ENCODE measurements around the gene TRIP13.
"Not testable (repeated sequence)": the region's sequence is repeated elsewhere in the genome, so short reads cannot be mapped to it uniquely, and the experiment has no call there.

Gene TRIP13

GRCh38 chr5:912280-913091 lies 19.8 kb downstream of the TRIP13 start:
- H3K27me3 Mint-ChIP-seq, result no peaks in the 10 kb centered on the region
- no peaks in the 10 kb centered on the region for H3K4me1 Mint-ChIP-seq
- peaks cover 2% of the 10 kb centered on the region for H3K36me3 Mint-ChIP-seq (ENCODE audit: insufficient read depth)
- no peaks in the 10 kb centered on the region for H3K9me3 Mint-ChIP-seq
- H3K4me3 Mint-ChIP-seq, result peak overlapping the region; percentile 49
- peak overlapping the region; percentile 76 for H3K27ac Mint-ChIP-seq (ENCODE audit: low read depth)
- DNase-seq (ENCODE audit: low spot score in 2 of 2) (peak; percentile 43 to 54), ATAC-seq (replicated peaks; ENCODE audit: extremely low read depth, poor library complexity, severe bottlenecking) (peak; percentile 91)

DNA sequence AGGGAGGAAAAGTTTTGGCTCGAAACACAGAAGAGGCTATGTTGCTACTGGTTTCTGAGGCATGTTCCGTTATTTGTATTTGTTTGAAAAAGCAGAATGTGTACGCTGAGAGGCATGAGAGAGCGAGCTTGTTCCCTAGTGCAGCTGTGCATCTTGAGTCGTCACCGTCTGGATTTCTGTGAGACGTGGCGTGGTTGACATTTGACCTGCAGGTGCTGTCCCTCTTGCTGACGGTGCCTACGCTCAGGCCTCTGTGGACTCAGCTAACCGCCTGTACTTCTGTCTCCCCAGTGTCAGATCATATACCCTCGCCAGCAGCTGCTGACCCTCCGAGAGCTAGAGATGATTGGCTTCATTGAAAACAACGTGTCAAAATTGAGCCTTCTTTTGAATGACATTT lies 21.5 kb downstream of the TRIP13 start:
- no peak for ATAC-seq (replicated peaks; ENCODE audit: extremely low read depth, poor library complexity, severe bottlenecking)
- H3K27me3 Mint-ChIP-seq, result no peaks in the 10 kb centered on the region
- H3K4me1 Mint-ChIP-seq, result no peaks in the 10 kb centered on the region

GRCh38 chr5:914612-915011 lies 21.9 kb downstream of the TRIP13 start:
- Mint-ChIP-seq H3K9me3 (no peaks in the 10 kb centered on the region), H3K4me1 (no peaks in the 10 kb centered on the region), H3K27me3 (no peaks in the 10 kb centered on the region), H3K4me3 (no peak overlapping the region), H3K27ac (ENCODE audit: low read depth) (no peak overlapping the region), H3K36me3 (ENCODE audit: insufficient read depth) (no peaks in the 10 kb centered on the region)
- no peak for DNase-seq (ENCODE audit: low spot score in 2 of 2)
- ATAC-seq (replicated peaks; ENCODE audit: extremely low read depth, poor library complexity, severe bottlenecking), result no peak

More for the DNA sequence above, 21.5 kb downstream of the TRIP13 start:
- H3K36me3 Mint-ChIP-seq (ENCODE audit: insufficient read depth), result peaks cover 2% of the 10 kb centered on the region
- no peak for DNase-seq (ENCODE audit: low spot score in 2 of 2)
- no peaks in the 10 kb centered on the region for H3K9me3 Mint-ChIP-seq
- H3K4me3 Mint-ChIP-seq, result no peak overlapping the region
- H3K27ac Mint-ChIP-seq (ENCODE audit: low read depth), result peak overlapping the region; percentile 15

- not testable (repeated sequence) for H3K9me3 Mint-ChIP-seq; H3K4me3 Mint-ChIP-seq; H3K36me3 Mint-ChIP-seq (ENCODE audit: insufficient read depth); ATAC-seq (replicated peaks; ENCODE audit: extremely low read depth, poor library complexity, severe bottlenecking); H3K27ac Mint-ChIP-seq (ENCODE audit: low read depth); H3K27me3 Mint-ChIP-seq; H3K4me1 Mint-ChIP-seq; DNase-seq (ENCODE audit: low spot score in 2 of 2)
These were observed 22.7 kb downstream of the TRIP13 start for GRCh38 chr5:915346-915745.

GRCh38 chr5:915946-916345 lies 23.3 kb downstream of the TRIP13 start:
- Mint-ChIP-seq H3K4me3 (no peak overlapping the region), H3K4me1 (no peaks in the 10 kb centered on the region), H3K36me3 (ENCODE audit: insufficient read depth) (no peaks in the 10 kb centered on the region), H3K9me3 (no peaks in the 10 kb centered on the region), H3K27me3 (no peaks in the 10 kb centered on the region), H3K27ac (ENCODE audit: low read depth) (no peak overlapping the region)
- ATAC-seq (replicated peaks; ENCODE audit: extremely low read depth, poor library complexity, severe bottlenecking) (no peak), DNase-seq (ENCODE audit: low spot score in 2 of 2) (no peak)

- no peaks in the 10 kb centered on the region for H3K9me3 Mint-ChIP-seq
- no peaks in the 10 kb centered on the region for H3K36me3 Mint-ChIP-seq (ENCODE audit: insufficient read depth)
- ATAC-seq (replicated peaks; ENCODE audit: extremely low read depth, poor library complexity, severe bottlenecking) (no peak), DNase-seq (ENCODE audit: low spot score in 2 of 2) (no peak)
- H3K27me3 Mint-ChIP-seq, result no peaks in the 10 kb centered on the region
- no peak overlapping the region for H3K27ac Mint-ChIP-seq (ENCODE audit: low read depth)
- H3K4me1 Mint-ChIP-seq, result no peaks in the 10 kb centered on the region
- no peak overlapping the region for H3K4me3 Mint-ChIP-seq
These were observed 24.0 kb downstream of the TRIP13 start for GRCh38 chr5:916441-917293.

DNA sequence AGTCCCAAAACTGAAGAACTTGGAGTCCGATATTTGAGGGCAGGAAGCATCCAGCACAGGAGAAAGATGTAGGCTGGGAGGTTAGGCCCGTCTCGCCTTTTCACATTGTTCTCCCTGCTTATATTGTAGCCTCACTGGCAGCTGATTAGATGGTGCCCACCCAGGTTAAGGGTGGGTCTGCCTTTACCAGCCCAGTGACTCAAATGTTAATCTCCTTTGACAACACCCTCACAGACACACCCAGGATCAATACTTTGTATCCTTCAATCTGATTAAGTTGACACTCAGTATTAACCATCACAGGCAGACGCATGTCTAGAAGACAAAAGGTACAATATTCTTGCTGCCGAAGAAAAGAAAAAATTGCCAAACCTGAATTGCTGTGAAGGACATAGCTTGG lies 26.0 kb downstream of the TRIP13 start:
- not testable (repeated sequence) for H3K36me3 Mint-ChIP-seq (ENCODE audit: insufficient read depth); H3K4me1 Mint-ChIP-seq; H3K27ac Mint-ChIP-seq (ENCODE audit: low read depth); ATAC-seq (replicated peaks; ENCODE audit: extremely low read depth, poor library complexity, severe bottlenecking); H3K9me3 Mint-ChIP-seq; H3K4me3 Mint-ChIP-seq; DNase-seq (ENCODE audit: low spot score in 2 of 2); H3K27me3 Mint-ChIP-seq

GRCh38 chr5:919356-920000 lies 26.8 kb downstream of the TRIP13 start:
- DNase-seq (ENCODE audit: low spot score in 2 of 2) (no peak), ATAC-seq (replicated peaks; ENCODE audit: extremely low read depth, poor library complexity, severe bottlenecking) (no peak)
- H3K27ac Mint-ChIP-seq (ENCODE audit: low read depth), result no peak overlapping the region
- no peaks in the 10 kb centered on the region for H3K27me3 Mint-ChIP-seq
- H3K36me3 Mint-ChIP-seq (ENCODE audit: insufficient read depth), result no peaks in the 10 kb centered on the region
- no peak overlapping the region for H3K4me3 Mint-ChIP-seq
- no peaks in the 10 kb centered on the region for H3K9me3 Mint-ChIP-seq
- H3K4me1 Mint-ChIP-seq, result no peaks in the 10 kb centered on the region

DNA sequence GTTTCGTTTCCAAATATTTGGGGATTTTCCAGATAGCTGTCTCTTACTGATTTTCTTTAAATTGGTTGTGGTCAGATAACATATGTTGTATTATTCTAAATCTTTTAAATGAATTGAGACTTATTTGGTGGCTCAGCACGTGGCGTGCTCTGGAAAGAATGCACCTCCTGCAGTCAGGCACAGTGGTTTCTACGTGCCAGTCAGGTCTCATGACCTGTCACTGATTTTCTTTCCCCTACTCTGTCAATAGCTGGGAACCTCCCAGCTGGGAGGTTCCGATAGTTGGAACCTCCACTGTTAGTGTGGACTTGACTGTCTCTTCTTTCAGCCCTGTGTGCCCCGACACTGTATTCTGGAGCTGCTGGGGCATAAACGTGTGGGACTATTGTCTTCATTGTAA lies 27.6 kb downstream of the TRIP13 start:
- no peaks in the 10 kb centered on the region for H3K9me3 Mint-ChIP-seq
- ATAC-seq (replicated peaks; ENCODE audit: extremely low read depth, poor library complexity, severe bottlenecking) (no peak), DNase-seq (ENCODE audit: low spot score in 2 of 2) (no peak)
- H3K4me3 Mint-ChIP-seq, result no peak overlapping the region
- H3K27ac Mint-ChIP-seq (ENCODE audit: low read depth), result no peak overlapping the region
- no peaks in the 10 kb centered on the region for H3K27me3 Mint-ChIP-seq
- H3K36me3 Mint-ChIP-seq (ENCODE audit: insufficient read depth), result no peaks in the 10 kb centered on the region
- H3K4me1 Mint-ChIP-seq, result no peaks in the 10 kb centered on the region

DNA sequence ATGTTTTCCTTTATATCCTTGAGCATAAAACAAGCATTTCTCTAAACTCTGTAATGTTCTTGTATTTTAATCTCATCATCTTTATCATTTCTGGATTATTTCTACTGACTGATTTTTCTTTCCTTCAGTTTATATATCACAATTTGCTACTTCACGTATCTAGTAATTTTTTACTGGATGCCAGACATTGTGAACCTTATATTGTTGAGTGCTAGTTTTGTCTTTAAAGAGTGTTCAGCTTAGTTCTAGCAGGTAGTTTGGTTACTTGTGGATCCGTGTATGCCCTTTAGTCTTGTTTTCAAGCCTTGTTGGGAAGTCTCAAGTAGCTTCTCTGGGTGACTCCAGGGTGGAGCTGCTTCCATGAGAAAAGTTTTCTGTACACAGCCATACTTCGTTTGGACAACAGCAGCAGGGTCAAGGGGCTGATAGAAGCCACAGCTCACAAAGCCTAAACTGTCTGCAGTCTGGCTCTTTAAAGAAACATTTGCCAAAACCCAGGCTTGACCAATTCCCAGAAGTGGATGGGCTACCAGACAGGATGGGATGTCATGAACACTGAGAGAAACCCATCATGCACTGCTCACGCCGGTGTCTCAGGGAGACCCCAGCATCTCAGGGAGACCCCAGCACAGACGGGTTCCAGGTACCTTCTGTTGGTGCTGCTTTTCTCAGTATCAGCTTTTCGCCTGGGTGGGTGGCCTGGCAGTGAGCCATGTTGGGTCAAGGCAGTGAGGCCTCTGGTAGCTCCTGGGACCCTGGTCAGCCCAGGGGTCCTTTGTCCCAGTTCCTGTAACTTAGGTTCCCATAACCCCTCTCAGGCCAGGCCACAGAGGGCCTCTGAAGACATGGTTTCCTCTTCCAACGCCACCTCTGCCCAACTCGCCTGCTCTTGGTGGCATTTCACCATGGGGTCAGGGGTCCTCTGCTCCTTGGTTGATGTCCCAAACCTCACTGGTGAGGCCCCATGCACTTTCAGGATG lies 29.1 kb downstream of the TRIP13 start:
- H3K36me3 Mint-ChIP-seq (ENCODE audit: insufficient read depth), result no peaks in the 10 kb centered on the region
- H3K9me3 Mint-ChIP-seq, result no peaks in the 10 kb centered on the region
- no peaks in the 10 kb centered on the region for H3K4me1 Mint-ChIP-seq
- no peak for DNase-seq (ENCODE audit: low spot score in 2 of 2)
- H3K27ac Mint-ChIP-seq (ENCODE audit: low read depth), result peak overlapping the region; percentile 56
- ATAC-seq (replicated peaks; ENCODE audit: extremely low read depth, poor library complexity, severe bottlenecking), result no peak
- peaks cover 12% of the 10 kb centered on the region for H3K27me3 Mint-ChIP-seq
- H3K4me3 Mint-ChIP-seq, result no peak overlapping the region

DNA sequence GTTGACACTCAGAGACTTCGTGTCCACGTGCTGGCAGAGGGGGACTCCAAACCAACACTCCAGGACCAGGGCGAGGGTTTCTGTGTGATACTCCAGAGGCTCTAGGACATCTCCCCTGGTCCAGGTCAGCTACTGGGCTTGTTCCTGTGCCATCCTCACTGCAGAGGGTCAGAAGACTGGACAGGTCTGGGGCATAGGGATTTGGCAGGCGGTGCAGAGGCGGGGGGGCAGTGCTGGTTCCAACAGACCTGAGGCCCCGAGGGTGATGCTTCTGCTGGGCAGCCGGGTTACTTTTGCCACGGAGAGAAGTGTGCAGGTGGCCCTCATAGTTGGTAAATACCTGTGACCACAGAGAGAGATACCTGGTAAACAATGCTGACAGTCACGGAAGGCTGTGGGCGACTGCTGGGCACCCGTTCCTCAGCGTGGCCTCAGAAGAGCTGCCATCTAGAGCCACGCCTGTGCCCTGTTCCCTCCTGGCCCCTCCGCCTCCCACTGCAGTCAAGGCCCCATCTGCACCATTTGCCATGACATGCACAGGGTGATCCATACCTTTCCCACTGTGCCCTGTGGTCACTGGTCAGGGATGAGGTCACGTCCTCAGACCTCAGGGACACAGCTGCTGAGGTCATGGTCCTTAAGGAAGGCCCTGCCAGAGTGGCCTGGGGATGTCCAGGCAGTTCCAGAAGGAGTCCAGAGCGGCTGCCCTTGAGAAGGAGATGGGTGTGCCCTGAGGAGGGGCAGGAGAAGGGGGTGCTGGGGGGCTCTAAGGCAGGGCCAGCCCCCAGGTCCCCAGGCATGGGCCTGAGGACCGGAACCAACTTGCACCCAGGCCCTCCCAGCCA lies 30.0 kb downstream of the TRIP13 start:
- H3K9me3 Mint-ChIP-seq, result no peaks in the 10 kb centered on the region
- no peak for ATAC-seq (replicated peaks; ENCODE audit: extremely low read depth, poor library complexity, severe bottlenecking)
- no peak for DNase-seq (ENCODE audit: low spot score in 2 of 2)
- H3K27ac Mint-ChIP-seq (ENCODE audit: low read depth), result no peak overlapping the region
- no peaks in the 10 kb centered on the region for H3K4me1 Mint-ChIP-seq
- H3K27me3 Mint-ChIP-seq, result peaks cover 19% of the 10 kb centered on the region
- no peak overlapping the region for H3K4me3 Mint-ChIP-seq
- no peaks in the 10 kb centered on the region for H3K36me3 Mint-ChIP-seq (ENCODE audit: insufficient read depth)

Measured in central memory CD8-positive, alpha-beta T cell (primary cell).